Activated CD8-positive, alpha-beta memory T cell treated with anti-CD3 and anti-CD28 coated beads, Interleukin-2, amount 50 U/mL, for 24 hours (primary cell): Measurements from ENCODE around the gene MBD4.

Experiments used
- DNase-seq: peaks from one replicate; pipeline ENCODE4 v3.0.0-alpha.2; 2020; ENCODE audit errors: extremely low read depth

MBD4 gene

DNA sequence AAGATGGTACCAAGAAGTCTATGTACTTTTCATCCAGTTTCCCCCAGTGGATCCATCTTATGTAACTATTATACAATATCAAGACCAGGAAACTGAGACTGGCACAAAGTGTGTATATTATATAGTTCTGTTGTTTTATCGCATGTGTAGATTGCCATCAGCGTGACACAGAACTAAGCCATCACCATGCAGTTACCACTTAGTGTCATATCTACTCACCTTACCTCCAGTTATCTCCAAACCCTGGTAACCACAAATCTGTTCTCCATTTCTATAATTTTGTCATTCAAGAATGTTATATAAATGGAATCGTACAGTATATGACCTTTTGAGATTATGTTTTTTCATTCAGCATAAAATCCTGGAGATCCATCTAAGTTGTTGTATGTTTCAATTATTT, 23.3 kb upstream of the MBD4 start:
- no peak for DNase-seq

DNA sequence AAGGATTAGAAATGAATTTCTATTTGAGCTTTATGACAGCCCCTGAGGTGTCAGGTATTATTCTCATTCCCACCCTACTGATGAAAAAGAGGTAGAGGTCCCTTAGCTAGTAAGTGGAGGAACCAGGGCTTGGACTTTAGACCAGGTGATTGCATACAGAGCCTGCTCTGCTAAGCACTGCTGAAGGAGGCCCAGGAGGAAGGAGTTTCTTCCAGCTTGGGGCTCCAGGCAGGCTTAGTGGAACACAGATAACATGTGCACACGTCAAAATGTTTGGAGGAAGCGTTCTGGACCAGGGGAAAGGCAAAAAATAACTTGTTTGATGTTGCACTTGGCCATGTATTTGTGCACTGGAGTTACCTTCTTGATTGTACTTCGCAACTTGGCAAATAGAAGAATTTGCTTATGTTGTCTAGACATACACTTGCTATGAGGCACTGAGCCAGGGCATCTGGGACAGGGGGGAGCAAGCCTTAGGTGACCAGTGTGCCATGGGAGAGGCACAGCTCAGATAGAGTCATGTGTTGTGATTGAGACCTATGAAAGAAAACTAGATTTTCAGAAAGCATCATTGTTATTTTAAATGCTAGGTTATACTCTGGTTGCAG, 22.7 kb upstream of the MBD4 start:
- no peak for DNase-seq

DNA sequence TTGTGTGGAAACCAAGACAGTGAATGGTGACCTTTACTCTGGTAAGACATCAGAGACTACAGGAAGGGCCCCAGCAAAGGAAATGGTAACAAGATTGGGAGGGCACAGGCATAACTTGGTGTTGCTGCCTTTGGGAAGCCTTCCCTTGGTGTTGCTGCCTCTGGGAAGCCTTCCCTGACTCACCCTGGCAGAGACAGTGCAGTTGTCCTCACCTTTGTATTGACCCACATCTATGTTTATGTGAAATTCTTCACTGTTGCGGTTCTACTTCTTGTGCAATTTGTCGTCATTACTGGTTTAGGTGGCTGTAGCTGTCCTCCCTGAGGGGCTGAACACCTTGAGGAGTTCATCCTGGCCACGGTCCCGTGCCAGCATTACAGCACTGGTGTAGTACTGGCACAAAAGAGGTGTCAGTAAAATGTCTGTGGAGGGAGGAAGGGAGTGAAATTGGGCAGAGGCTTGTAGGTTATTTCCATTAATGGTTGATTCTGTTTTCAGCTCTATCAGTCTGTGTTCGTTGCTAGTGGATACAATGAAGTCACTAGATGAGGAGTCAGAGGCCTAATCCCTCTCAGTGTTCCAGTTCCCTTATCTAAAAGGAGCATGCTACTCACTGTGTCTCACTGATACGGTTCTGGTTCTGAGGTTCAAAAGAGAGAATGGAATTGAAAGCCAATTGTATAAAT, 21.9 kb upstream of the MBD4 start:
- no peak for DNase-seq

DNA sequence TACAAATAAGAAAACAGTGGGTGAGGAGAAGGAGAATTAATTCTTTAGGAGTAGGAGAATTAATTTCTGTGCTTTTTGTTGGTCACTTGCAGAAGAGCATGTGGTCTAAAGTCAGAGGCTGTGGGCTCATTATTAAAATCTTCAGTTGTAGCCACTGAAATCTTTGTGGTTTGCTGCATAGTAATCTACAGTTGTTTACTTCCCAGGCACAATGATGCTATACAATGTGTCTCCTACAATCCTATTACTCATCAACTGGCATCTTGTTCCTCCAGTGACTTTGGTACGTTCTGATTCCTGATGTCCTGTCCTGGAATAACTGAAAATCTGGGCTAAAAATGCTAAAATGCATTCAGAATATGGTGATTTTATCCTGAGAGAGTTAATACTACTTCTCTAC, 21.3 kb upstream of the MBD4 start:
- DNase-seq, result no peak

DNA sequence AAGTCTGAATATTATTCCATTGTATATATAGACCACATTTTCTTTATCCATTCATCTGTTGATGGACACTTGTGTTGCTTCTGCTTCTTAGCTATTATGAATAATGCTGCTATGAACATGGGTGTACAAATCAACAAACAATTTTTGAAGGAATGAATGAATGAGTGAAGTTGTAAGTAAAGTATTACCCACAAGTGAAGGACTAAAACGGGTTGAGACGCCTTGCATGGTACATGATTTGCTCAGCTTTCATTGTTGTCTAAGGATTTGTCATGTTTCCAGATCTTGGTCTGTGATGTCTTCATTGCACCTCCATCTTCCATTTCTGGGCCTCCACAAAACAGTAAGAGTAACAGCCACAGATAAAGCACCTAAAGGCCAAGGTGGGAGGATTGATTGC, 20.8 kb upstream of the MBD4 start:
- no peak for DNase-seq

DNA sequence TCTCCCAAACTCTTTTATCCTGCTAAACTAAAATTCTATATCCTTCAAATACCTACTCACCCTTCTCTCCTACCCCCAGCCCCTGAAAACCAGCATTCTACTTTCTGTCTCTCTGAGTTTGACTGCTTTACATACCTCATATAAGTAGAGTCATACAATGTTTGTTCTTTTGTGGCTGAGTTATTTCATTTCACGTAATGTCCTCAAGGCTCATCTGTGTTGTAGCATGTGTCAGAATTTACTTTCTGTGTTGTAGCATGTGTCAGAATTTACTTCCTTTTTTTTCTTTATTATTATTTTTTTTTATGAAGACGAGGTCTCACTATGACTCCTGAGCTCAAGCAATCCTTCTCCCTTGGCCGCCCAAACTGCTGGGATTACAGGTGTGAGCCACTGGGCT, 20.4 kb upstream of the MBD4 start:
- no peak for DNase-seq

DNA sequence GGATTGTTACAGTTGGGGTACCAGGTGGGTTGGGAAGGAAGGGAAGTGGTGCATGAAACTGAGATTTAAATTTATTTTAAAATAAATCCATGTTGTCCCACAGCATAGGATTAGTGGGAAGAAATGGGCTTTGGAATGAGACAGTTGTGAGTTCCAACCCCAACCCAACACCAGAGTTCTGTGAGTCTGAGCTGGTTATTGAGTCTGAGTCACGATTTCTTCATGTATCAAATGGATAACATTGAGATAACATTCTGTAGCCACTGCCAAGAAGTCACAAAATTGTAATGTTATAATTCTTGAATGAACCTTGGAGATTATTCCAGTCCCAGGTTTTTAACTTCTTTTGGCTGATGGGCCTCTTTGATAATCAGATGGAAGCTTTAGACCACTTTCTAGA, 14.0 kb upstream of the MBD4 start:
- no peak for DNase-seq

DNA sequence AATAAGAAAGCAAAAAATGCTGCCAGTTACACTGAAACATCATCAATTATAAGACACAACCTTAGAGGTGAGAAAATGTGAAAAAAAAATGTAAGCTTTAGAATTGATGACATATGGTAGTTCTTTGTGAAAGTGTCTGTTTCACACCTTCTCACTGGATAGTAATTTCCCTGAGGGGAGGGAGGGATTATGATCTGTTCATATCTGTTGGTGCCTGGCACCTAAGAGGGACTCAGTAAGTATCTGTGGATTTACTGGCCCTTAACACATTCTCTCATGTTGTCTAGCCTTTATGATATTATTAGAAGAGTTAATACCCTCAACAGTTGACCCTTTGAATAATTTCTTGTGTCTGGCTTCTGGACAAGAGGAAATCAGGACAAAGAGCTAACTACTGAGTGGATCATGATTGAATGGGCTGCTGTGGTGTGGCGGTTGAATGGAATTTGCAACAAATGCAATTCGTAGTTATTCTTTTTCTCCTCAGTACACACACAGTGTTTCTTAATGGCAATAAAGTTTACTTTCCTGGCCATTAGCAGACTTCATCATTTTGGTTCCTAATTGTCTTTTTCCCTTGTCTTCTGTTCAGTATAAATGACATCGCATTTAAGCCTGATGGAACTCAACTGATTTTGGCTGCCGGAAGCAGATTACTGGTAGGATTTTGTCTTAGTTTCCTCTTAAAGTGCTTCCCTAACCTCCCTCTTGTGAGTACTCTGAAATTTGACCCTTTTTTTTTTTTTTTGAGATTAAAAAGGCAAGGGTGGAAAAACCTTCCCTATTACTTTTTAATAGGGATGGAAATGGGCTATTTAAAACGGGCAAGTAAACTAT, 9.7 kb upstream of the MBD4 start:
- no peak for DNase-seq

DNA sequence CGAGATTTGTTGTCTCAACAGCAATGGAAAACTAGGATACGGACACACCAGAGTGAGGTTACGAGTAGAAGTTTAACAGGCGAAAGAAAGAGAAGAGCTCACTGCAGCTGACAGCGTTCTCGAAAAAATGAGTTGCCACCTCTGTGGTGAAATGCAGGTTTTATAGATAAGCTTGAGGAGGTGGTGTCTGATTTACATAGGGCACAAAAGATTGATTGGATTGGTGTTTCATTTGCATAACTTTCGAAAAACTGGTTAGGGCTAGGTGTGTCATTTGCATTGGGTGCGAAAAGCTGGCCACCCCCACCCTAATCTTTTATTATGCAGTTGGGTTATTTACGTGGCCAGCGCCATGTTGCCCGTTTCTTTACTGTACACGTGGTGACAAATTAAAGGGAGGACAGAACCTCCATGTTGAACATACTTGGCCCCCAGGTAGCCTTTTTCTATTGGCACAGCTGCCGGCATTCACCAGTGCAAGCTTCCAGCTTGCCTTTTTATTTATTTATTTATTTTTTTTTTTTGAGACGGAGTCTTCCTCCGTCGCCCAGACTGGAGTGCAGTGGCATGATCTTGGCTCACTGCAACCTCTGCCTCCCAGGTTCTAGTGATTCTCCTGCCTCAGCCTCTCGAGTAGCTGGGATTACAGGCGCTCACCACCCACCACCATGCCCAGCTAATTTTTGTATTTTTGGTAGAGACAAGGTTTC, 8.6 kb upstream of the MBD4 start:
- no peak for DNase-seq

DNA sequence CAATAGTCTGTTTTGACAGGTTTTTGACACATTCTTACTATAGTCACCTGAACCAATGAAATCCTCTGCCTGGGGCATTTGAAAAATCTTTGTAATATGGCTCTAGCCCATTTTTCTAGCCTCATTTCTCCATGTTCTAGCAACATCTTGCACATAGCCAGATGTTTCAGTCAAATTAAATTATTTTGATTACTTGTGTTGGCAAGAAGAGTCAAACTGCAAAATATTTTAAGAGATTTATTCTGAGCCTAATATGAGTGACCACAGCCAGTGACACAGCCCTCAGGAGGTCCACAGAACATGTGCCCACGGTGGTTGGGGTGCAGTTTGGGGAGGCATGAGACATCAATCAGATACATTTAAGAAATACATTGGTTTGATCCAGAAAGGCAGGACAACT, 7.2 kb upstream of the MBD4 start:
- no peak for DNase-seq

DNA sequence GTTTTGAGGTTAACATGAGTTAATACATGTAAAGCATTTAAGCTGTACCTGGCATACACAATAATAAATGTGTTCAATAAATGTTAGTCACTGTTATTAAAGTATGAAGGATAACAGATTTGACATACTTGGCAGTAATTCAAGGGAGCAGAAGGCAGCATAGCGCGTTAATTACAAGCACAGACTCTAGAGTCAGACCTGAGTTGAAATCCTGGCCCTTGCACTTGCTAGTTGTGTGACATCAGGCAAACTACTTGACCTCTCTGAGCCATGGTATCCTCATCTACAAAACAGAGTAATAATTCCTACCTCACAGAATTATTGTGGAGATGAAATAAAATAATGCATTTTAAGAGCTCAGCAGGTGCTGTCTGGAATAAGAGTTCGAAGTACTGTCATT, 5.7 kb upstream of the MBD4 start:
- DNase-seq, result no peak

DNA sequence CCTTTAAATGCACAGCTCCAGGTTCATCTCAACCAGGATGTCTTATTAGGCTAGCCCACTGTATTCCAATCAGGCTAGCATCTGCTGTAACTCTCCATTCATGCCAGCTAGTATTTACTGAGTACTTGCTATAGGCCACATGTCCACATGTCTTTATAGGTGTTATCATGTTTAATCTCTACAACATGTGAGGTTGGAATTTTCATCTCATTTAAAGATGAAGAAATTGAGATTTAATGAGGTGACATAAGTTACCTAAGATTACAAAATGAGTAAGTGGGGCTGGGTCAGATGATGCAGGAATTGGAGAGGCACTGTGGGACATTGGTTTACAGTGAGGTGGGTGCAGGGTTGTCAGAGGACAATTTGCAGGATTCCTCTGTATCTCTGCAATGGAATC, 3.2 kb upstream of the MBD4 start:
- DNase-seq, result no peak

DNA sequence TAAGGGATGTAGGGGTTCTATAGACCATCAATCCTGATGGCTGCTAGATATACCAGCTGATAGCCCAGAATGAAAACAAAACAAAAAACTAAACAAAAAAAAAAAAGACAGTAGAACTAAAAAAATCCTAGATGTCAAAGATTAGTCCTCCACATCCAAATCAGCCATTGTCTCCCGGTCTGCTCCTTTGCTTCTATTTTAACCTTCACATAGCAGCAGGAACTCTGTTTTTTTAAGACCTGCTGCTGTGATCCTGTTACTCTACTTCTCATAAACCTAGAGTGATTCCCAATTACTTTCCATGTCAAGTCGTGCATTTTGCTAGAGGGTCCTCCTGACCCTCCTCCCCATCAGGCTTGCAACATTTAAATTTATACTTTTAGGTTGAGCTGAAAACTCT, 2.7 kb upstream of the MBD4 start:
- DNase-seq, result no peak

DNA sequence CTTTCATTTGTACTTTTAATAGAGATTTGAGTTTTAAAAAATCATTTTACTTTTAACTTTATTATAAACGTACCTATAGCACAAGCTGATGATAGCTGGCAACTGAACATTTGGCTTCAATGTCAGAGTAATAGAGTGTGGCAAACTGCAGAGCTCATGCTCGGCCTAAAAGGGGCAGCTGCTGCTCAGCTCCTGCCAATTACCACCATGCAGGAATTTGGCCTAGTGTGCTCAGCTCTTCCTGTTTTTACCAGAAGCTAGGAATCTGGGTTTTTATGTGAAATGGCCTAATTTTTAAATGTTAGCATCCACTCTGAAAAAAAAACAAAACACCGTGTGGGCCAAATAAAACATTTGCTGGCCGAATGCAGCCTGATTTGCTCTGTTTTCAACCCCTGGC, 2.0 kb upstream of the MBD4 start:
- DNase-seq, result no peak

DNA sequence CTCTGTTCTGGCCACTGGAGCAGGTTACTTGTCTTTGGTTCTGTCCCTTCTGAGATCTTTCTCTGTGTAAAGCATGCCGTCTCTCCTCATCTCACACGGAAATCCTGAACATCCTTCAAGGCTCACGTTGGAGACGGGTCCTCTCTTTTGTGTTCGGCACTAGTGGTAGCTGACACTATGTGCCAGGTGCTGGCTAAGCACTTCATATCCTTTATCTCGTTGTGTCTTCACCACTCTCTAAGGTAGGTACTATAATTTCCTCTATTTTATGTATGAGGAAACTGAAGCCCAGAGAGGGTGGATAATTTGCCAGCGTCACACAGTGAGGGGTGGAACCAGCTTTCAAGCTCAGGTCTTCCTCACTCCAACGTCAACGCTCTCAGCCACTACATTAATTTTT, 1.5 kb upstream of the MBD4 start:
- DNase-seq, result no peak

DNA sequence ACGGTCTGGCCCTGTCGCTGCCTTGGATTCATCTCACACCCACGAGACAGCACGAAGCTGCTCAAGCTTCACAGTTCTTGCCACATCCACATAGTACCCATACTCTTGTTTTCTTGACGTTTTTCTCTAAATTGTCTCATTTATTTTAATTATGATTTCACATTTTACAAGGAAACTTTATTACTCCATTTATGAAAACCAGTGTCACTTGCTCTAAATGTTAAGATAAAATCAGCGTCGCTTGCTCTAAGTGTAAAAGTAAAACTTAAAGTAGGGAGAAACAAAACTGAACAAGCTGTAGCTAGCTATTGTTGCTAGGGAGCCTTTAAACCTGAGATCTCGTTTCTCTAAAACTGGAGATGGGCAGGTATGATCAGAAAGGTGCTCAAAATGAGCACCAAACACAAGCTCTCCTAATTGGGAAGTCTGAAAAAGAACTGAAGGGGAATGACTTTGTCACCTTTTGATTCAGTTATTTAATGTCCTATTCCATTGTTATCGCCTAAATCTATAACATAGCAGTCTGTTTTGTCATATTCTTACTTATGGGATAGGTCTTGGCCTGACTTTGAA, 956 bp upstream of the MBD4 start:
- DNase-seq, result no peak

DNA sequence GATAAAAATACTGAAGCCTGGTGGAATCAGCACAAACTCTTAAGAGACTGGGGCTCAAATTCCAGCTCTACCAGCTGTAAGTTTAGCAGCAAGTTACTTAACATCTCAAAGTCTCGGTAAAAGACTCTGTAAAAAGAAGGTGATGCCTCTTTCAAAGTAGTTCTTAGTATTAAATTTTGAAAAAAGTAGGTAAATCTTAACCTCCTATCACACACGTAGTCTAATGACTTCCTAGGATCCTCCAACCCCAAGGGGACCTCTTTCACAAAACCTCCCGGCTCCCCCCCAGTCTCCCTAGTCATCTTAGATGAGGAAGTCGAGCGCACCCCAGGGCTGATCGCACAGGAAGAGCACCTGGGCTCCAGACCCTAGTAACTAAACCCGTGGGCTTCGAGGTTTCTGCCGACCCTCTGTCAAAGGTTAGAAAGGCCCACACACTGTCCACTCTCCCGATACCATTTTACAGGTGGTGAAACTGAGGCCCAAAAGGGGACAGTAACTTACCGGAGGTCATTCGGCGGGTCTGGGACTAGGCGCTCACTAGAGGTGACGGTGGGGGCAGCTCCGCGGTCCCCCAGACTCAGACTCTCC, 427 bp downstream of the MBD4 start:
- no peak for DNase-seq

DNA sequence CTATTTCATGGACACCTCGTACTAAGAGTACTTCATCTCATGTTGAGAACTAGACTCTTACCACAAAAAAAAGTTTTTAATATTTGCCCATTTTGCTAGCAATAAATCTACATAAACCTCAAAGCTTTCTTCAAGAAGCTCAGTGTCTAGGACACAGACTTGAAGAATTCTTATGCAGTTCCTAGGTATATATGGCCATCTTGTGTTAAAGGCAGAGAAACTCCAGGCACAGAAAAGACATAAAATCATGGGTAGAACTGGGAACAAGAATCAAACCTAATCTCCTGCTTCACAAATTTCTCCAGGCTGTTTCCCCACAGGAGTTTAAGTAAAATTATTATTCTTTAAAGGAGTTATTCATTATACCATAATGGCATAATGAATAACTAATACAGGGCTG, 4.4 kb downstream of the MBD4 start:
- no peak for DNase-seq

DNA sequence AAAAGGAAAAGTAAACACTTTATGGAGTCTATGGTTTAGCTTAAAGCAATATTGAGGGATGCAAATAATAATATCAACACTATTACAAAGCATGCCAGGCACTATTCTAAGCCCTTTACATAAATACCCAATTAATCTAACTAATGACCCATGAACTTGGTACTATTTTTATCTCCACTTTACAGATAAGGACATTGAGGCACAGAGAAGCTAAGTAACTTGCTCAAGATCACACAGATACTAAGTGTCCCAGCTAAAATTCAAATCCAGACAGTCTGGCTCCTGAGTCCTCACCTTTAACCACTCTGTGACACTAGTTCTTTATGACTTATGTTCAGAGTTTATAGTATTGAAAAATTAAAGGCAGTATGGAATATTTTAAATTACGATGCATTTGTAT, 5.6 kb downstream of the MBD4 start:
- DNase-seq, result no peak

DNA sequence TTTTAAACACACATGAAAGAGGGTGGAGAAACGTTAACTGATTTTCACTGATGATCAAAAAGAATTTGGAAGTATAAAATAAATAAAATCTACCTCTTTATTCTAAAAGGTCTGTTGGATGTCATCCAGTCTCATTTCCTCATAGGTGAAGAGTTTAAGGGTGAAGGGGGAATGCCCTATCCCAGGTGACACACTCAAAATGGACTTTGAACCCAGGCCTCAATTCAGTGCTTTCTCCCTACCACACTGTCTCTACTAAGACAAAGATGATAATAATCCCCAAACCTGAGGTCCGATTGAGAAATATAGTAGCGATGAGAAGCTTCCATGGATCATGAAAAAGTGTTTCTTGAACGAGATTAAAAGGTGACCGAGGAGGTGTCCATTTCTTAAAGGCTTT, 6.2 kb downstream of the MBD4 start:
- DNase-seq, result no peak

DNA sequence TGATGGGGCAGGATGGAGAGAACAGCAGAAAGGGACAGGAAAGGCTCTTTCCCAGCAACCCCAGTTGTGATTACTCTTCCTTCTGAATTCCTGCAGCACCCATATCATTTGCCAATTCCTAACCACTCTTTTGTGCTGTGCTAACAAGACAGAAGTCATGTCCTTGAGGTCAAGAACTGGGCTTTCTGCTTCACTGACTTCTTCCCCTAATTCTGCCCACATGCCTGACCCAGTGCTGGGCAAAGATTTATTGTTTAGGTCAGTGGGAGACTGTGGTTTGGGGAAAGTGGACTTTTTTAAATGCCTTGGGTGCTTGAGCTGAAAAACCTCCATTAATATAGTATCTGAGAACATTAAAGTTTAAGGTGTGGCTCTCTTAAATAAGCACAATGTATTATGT, 7.1 kb downstream of the MBD4 start:
- DNase-seq, result no peak

DNA sequence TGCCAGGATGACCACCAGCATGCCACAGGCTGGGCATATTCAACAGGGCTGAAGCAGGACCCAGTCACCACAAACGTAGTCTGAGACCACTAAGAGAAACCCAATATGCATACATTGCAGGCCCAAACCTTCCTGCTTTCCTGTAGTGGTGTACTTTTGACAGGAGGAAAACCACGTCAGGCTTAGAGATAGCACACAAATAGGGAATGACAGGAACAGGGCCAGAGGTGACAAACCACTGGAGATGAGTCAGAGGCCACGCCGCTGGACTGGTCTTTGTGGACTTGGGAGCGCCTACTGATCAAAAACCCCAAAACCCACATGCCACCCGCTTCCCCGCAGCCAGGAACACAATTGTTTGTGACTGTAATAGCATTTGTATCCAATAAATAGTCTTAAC, 7.7 kb downstream of the MBD4 start:
- no peak for DNase-seq
